Measurements from ENCODE around the gene RASSF5.

RASSF5 gene

GRCh38 chr1:206588492-206588891 lies 81.2 kb downstream of the RASSF5 start:
- Histone ChIP-seq H3K4me3 (ENCODE audit: low read depth in 1 of 2, low read length in 2 of 2) (no peak overlapping the region), H3K27me3 (ENCODE audit: control insufficient read depth in 1 of 2, insufficient read depth in 2 of 2, low read length in 2 of 2) (no peaks in the 10 kb centered on the region), H3K9me3 (ENCODE audit: low read length) (no peaks in the 10 kb centered on the region), H3K9ac (ENCODE audit: low read length) (no peak overlapping the region), H3K27ac (ENCODE audit: low read depth, low read length) (peak overlapping the region; percentile 14), H3K36me3 (ENCODE audit: insufficient read depth, low read length) (peaks cover 48% of the 10 kb centered on the region), H3K4me1 (ENCODE audit: insufficient read depth, low read length) (peaks cover 6% of the 10 kb centered on the region)

GRCh38 chr1:206589206-206589605 lies 81.9 kb downstream of the RASSF5 start:
- H3K36me3 ChIP-seq (ENCODE audit: insufficient read depth, low read length) = peaks cover 55% of the 10 kb centered on the region
- H3K9ac ChIP-seq (ENCODE audit: low read length) = no peak overlapping the region
- no peak overlapping the region for H3K27ac ChIP-seq (ENCODE audit: low read depth, low read length)
- H3K4me1 ChIP-seq (ENCODE audit: insufficient read depth, low read length) = peaks cover 6% of the 10 kb centered on the region
- H3K27me3 ChIP-seq (ENCODE audit: control insufficient read depth in 1 of 2, insufficient read depth in 2 of 2, low read length in 2 of 2) = no peaks in the 10 kb centered on the region
- H3K4me3 ChIP-seq (ENCODE audit: low read depth in 1 of 2, low read length in 2 of 2) = no peak overlapping the region
- H3K9me3 ChIP-seq (ENCODE audit: low read length) = no peaks in the 10 kb centered on the region

- peaks cover 63% of the 10 kb centered on the region for H3K36me3 ChIP-seq (ENCODE audit: insufficient read depth, low read length)
- H3K4me3 ChIP-seq (ENCODE audit: low read depth in 1 of 2, low read length in 2 of 2) = no peak overlapping the region
- no peaks in the 10 kb centered on the region for H3K9me3 ChIP-seq (ENCODE audit: low read length)
- H3K27me3 ChIP-seq (ENCODE audit: control insufficient read depth in 1 of 2, insufficient read depth in 2 of 2, low read length in 2 of 2) = no peaks in the 10 kb centered on the region
- H3K4me1 ChIP-seq (ENCODE audit: insufficient read depth, low read length) = peaks cover 6% of the 10 kb centered on the region
- H3K27ac ChIP-seq (ENCODE audit: low read depth, low read length) = no peak overlapping the region
- H3K9ac ChIP-seq (ENCODE audit: low read length) = no peak overlapping the region
These were observed 82.9 kb downstream of the RASSF5 start for GRCh38 chr1:206590025-206590758.

- Histone ChIP-seq H3K27ac (ENCODE audit: low read depth, low read length) (no peak overlapping the region), H3K36me3 (ENCODE audit: insufficient read depth, low read length) (peaks cover 74% of the 10 kb centered on the region), H3K27me3 (ENCODE audit: control insufficient read depth in 1 of 2, insufficient read depth in 2 of 2, low read length in 2 of 2) (no peaks in the 10 kb centered on the region), H3K4me1 (ENCODE audit: insufficient read depth, low read length) (peaks cover 6% of the 10 kb centered on the region), H3K4me3 (ENCODE audit: low read depth in 1 of 2, low read length in 2 of 2) (no peak overlapping the region), H3K9me3 (ENCODE audit: low read length) (no peaks in the 10 kb centered on the region), H3K9ac (ENCODE audit: low read length) (no peak overlapping the region)
These were observed 83.9 kb downstream of the RASSF5 start for GRCh38 chr1:206591226-206591625.

- no peak overlapping the region for H3K4me3 ChIP-seq (ENCODE audit: low read depth in 1 of 2, low read length in 2 of 2)
- no peak overlapping the region for H3K27ac ChIP-seq (ENCODE audit: low read depth, low read length)
- no peak overlapping the region for H3K9ac ChIP-seq (ENCODE audit: low read length)
- H3K36me3 ChIP-seq (ENCODE audit: insufficient read depth, low read length) = peaks cover 76% of the 10 kb centered on the region
- peaks cover 6% of the 10 kb centered on the region for H3K4me1 ChIP-seq (ENCODE audit: insufficient read depth, low read length)
- H3K9me3 ChIP-seq (ENCODE audit: low read length) = no peaks in the 10 kb centered on the region
- H3K27me3 ChIP-seq (ENCODE audit: control insufficient read depth in 1 of 2, insufficient read depth in 2 of 2, low read length in 2 of 2) = no peaks in the 10 kb centered on the region
These were observed 84.4 kb downstream of the RASSF5 start for GRCh38 chr1:206591696-206592095.

- Histone ChIP-seq H3K27me3 (ENCODE audit: control insufficient read depth in 1 of 2, insufficient read depth in 2 of 2, low read length in 2 of 2) (no peaks in the 10 kb centered on the region), H3K36me3 (ENCODE audit: insufficient read depth, low read length) (peaks cover 74% of the 10 kb centered on the region), H3K9me3 (ENCODE audit: low read length) (no peaks in the 10 kb centered on the region), H3K27ac (ENCODE audit: low read depth, low read length) (no peak overlapping the region), H3K4me1 (ENCODE audit: insufficient read depth, low read length) (peaks cover 5% of the 10 kb centered on the region), H3K4me3 (ENCODE audit: low read depth in 1 of 2, low read length in 2 of 2) (no peak overlapping the region), H3K9ac (ENCODE audit: low read length) (no peak overlapping the region)
These were observed 86.1 kb downstream of the RASSF5 start for GRCh38 chr1:206593351-206593925.

GRCh38 chr1:206595581-206596318 lies 88.4 kb downstream of the RASSF5 start:
- no peaks in the 10 kb centered on the region for H3K4me1 ChIP-seq (ENCODE audit: insufficient read depth, low read length)
- peaks cover 85% of the 10 kb centered on the region for H3K36me3 ChIP-seq (ENCODE audit: insufficient read depth, low read length)
- no peak overlapping the region for H3K4me3 ChIP-seq (ENCODE audit: low read depth in 1 of 2, low read length in 2 of 2)
- H3K9me3 ChIP-seq (ENCODE audit: low read length) = no peaks in the 10 kb centered on the region
- no peaks in the 10 kb centered on the region for H3K27me3 ChIP-seq (ENCODE audit: control insufficient read depth in 1 of 2, insufficient read depth in 2 of 2, low read length in 2 of 2)
- H3K9ac ChIP-seq (ENCODE audit: low read length) = no peak overlapping the region
- H3K27ac ChIP-seq (ENCODE audit: low read depth, low read length) = no peak overlapping the region

- Histone ChIP-seq H3K27ac (ENCODE audit: low read depth, low read length) (no peak overlapping the region), H3K4me1 (ENCODE audit: insufficient read depth, low read length) (no peaks in the 10 kb centered on the region), H3K9ac (ENCODE audit: low read length) (no peak overlapping the region), H3K4me3 (ENCODE audit: low read depth in 1 of 2, low read length in 2 of 2) (no peak overlapping the region), H3K9me3 (ENCODE audit: low read length) (no peaks in the 10 kb centered on the region), H3K27me3 (ENCODE audit: control insufficient read depth in 1 of 2, insufficient read depth in 2 of 2, low read length in 2 of 2) (no peaks in the 10 kb centered on the region), H3K36me3 (ENCODE audit: insufficient read depth, low read length) (peaks cover 84% of the 10 kb centered on the region)
These were observed 89.0 kb downstream of the RASSF5 start for GRCh38 chr1:206596319-206596666.

- H3K4me1 ChIP-seq (ENCODE audit: insufficient read depth, low read length) = no peaks in the 10 kb centered on the region
- H3K9ac ChIP-seq (ENCODE audit: low read length) = no peak overlapping the region
- H3K27me3 ChIP-seq (ENCODE audit: control insufficient read depth in 1 of 2, insufficient read depth in 2 of 2, low read length in 2 of 2) = no peaks in the 10 kb centered on the region
- H3K27ac ChIP-seq (ENCODE audit: low read depth, low read length) = no peak overlapping the region
- H3K36me3 ChIP-seq (ENCODE audit: insufficient read depth, low read length) = peaks cover 84% of the 10 kb centered on the region
- no peak overlapping the region for H3K4me3 ChIP-seq (ENCODE audit: low read depth in 1 of 2, low read length in 2 of 2)
- no peaks in the 10 kb centered on the region for H3K9me3 ChIP-seq (ENCODE audit: low read length)
These were observed 93.2 kb downstream of the RASSF5 start for GRCh38 chr1:206600527-206600926.

GRCh38 chr1:206604861-206605260 lies 97.5 kb downstream of the RASSF5 start:
- Histone ChIP-seq H3K27ac (ENCODE audit: low read depth, low read length) (no peak overlapping the region), H3K4me1 (ENCODE audit: insufficient read depth, low read length) (no peaks in the 10 kb centered on the region), H3K9me3 (ENCODE audit: low read length) (no peaks in the 10 kb centered on the region), H3K9ac (ENCODE audit: low read length) (no peak overlapping the region), H3K4me3 (ENCODE audit: low read depth in 1 of 2, low read length in 2 of 2) (no peak overlapping the region), H3K36me3 (ENCODE audit: insufficient read depth, low read length) (peaks cover 80% of the 10 kb centered on the region), H3K27me3 (ENCODE audit: control insufficient read depth in 1 of 2, insufficient read depth in 2 of 2, low read length in 2 of 2) (no peaks in the 10 kb centered on the region)

GRCh38 chr1:206606867-206607266 lies 99.5 kb downstream of the RASSF5 start:
- Histone ChIP-seq H3K36me3 (ENCODE audit: insufficient read depth, low read length) (peaks cover 70% of the 10 kb centered on the region), H3K27me3 (ENCODE audit: control insufficient read depth in 1 of 2, insufficient read depth in 2 of 2, low read length in 2 of 2) (no peaks in the 10 kb centered on the region), H3K27ac (ENCODE audit: low read depth, low read length) (no peak overlapping the region), H3K4me3 (ENCODE audit: low read depth in 1 of 2, low read length in 2 of 2) (no peak overlapping the region), H3K9me3 (ENCODE audit: low read length) (no peaks in the 10 kb centered on the region), H3K9ac (ENCODE audit: low read length) (no peak overlapping the region), H3K4me1 (ENCODE audit: insufficient read depth, low read length) (peaks cover 8% of the 10 kb centered on the region)

Measured in muscle layer of colon (tissue), 2 donors.